Sigmoid colon (tissue), 7 donors: ENCODE measurements around the gene PREX1. TPM values are rescaled to one million over a fixed set of nuclear protein-coding genes. Genes with fewer than 3 reads are reported as not detected.
A peak's percentile ranks its signal among the peaks of the same experiment; 100 is the strongest.

Source experiments
- DNase-seq: peaks from one replicate; pipeline ENCODE4 v3.0.0-alpha.2; 2019
- H3K27ac ChIP-seq, 4 donors: fragments of 200-600 bp; sonication (generic); one replicate each; pipeline ENCODE4 v1.5.1; 2016 to 2019; ENCODE audit warnings: mild to moderate bottlenecking in 1 of 4
- H3K27me3 ChIP-seq, 3 donors: fragments of 200-600 bp; sonication (generic); one replicate each; pipeline ENCODE4 v1.5.1; 2019; ENCODE audit warnings: mild to moderate bottlenecking in 1 of 3
- H3K36me3 ChIP-seq, 4 donors: fragments of 200-600 bp; sonication (generic); one replicate each; pipeline ENCODE4 v1.5.1; 2016 to 2019
- H3K4me1 ChIP-seq, 4 donors: fragments of 200-600 bp; sonication (generic); one replicate each; pipeline ENCODE4 v1.5.1; 2017 to 2019
- H3K4me3 ChIP-seq, 4 donors: fragments of 200-600 bp; sonication (generic); one replicate each; pipeline ENCODE4 v1.5.1; 2017 to 2019; ENCODE audit warnings: mild to moderate bottlenecking in 2 of 4, moderate library complexity in 1 of 4
- H3K9me3 ChIP-seq, 4 donors: fragments of 200-600 bp in 3 of 4; sonication (generic) in 3 of 4; one replicate each; pipeline versions ENCODE4 v1.5.1 to v1.6.1; 2013 to 2019
- EP300 ChIP-seq, 4 donors: sonication (generic); formaldehyde crosslinking; IDR thresholded peaks; one replicate each; pipeline ENCODE4 v1.6.1; 2017; ENCODE audit warnings: antibody characterized with exemption in 4 of 4
- POLR2A ChIP-seq, 2 donors: fragments of 450-650 bp; IDR thresholded peaks; one replicate each; pipeline ENCODE4 v1.6.1; 2016; ENCODE audit warnings: antibody characterized with exemption in 2 of 2, mild to moderate bottlenecking in 2 of 2, moderate library complexity in 2 of 2
- POLR2AphosphoS5 ChIP-seq, 4 donors: sonication (generic); formaldehyde crosslinking; IDR thresholded peaks; one replicate each; pipeline ENCODE4 v1.6.1; 2017; ENCODE audit warnings: antibody characterized with exemption in 4 of 4
- WGBS, 2 donors: extraction: QIAGEN DNeasy Blood & Tissue Kit; methylation state at CpG; one replicate each; pipeline ENCODE4 v1.1.7; 2013; 5-methylcytosine and 5-hydroxymethylcytosine counted together
- intact Hi-C: fragments of 100-400 bp; cut with DNase I; formaldehyde crosslinking; loops from one replicate; pipeline ENCODE4 v1.15.1; 2023
- polyA plus RNA-seq, 3 donors: library from polyadenylated mRNA; stranded (reverse); fragments of 200-250 nt; gene quantifications; one replicate each; pipeline ENCODE4 v1.2.3, GENCODE V29; 2013
- total RNA-seq, 4 donors: library from RNA; depleted of rRNA; stranded (reverse); fragments of >200 nt; gene quantifications; one replicate each; pipeline ENCODE4 v1.1.0, GENCODE V29; 2016
- TF ChIP-seq, protein P1 (sequence below), 4 experiments: fragments of 450-650 bp in 3 of 4; fragments of 200-600 bp in 1 of 4; IDR thresholded peaks; one replicate each; pipeline ENCODE4 v1.5.1; 2016 to 2019; ENCODE audit warnings: antibody characterized with exemption in 4 of 4, mild to moderate bottlenecking in 3 of 4, moderate library complexity in 2 of 4
- donor health status: healthy with polysubstance abuse.
- donor health status: Bipolar disorder and iron deficiency.
- donor health status: healthy.

PREX1 gene
- total and polyA plus RNA-seq, 7 donors = 5.4 to 22.9 (median 15.5) TPM

DNA sequence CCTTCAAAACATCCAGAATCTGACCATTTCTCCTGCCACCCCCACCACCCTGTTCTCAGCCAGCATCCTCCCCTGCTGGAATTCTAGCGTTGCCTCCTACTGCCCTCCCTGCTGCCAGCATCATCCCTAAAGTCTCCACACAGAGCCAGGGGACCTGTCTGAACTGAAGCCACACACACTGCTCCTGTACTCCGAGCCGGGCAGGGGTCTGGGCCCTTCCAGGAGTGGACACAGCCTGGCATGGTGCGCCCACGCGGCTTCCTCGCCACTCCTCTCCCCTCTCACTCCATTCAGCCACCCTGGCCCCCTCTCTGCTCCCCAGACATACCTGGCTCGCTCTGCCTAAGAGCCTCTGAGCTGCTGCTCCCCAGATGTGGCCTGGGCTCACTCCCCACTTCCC, 155.5 kb downstream of the PREX1 start:
- intact Hi-C loops = no loop called here
- no peak for TF ChIP-seq EP300 (IDR thresholded peaks at IDR 0.05)
- no peak for TF ChIP-seq POLR2AphosphoS5 (IDR thresholded peaks at IDR 0.05)
- no peak for TF ChIP-seq POLR2A (IDR thresholded peaks at IDR 0.05)
- TF ChIP-seq, protein P1, sequence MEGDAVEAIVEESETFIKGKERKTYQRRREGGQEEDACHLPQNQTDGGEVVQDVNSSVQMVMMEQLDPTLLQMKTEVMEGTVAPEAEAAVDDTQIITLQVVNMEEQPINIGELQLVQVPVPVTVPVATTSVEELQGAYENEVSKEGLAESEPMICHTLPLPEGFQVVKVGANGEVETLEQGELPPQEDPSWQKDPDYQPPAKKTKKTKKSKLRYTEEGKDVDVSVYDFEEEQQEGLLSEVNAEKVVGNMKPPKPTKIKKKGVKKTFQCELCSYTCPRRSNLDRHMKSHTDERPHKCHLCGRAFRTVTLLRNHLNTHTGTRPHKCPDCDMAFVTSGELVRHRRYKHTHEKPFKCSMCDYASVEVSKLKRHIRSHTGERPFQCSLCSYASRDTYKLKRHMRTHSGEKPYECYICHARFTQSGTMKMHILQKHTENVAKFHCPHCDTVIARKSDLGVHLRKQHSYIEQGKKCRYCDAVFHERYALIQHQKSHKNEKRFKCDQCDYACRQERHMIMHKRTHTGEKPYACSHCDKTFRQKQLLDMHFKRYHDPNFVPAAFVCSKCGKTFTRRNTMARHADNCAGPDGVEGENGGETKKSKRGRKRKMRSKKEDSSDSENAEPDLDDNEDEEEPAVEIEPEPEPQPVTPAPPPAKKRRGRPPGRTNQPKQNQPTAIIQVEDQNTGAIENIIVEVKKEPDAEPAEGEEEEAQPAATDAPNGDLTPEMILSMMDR (IDR thresholded peaks at IDR 0.05) = no peak
- Histone ChIP-seq H3K27ac (no peak overlapping the region), H3K4me1 (no peaks in the 10 kb centered on the region), H3K4me3 (no peak overlapping the region), H3K36me3 (no peaks in the 10 kb centered on the region), H3K9me3 (peaks cover 0 to 3% (median 0%) of the 10 kb centered on the region in 4 donors), H3K27me3 (no peaks in the 10 kb centered on the region)
- DNase-seq = no peak
- WGBS, 2 donors = 93 to 96% methylated on average over 8 of the region's 8 CpGs

DNA sequence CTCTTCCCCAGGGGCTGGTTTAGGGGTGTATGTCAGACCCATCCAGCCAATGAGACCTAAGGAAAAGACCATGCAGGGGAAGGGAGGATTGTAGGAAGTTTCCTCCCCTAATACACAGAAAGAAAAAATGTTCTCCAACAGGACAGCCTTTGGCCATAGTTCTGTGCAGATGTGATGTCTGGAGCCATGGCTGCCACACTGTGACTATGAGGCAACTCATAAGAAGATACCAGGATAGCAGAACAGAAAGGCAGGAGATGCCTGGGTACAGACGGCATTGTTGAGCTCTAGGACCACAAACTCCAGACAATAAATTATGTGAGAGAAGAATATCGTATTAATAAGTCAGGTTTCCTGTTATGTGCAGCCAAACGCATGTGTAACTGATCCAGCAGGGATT, 156.7 kb downstream of the PREX1 start:
- Histone ChIP-seq H3K36me3 (no peaks in the 10 kb centered on the region), H3K9me3 (peaks cover 0 to 3% (median 0%) of the 10 kb centered on the region in 4 donors), H3K27ac (no peak overlapping the region), H3K4me3 (no peak overlapping the region), H3K4me1 (no peaks in the 10 kb centered on the region), H3K27me3 (no peaks in the 10 kb centered on the region)
- WGBS, 2 donors = 97 to 98% methylated on average over 3 of the region's 3 CpGs
- DNase-seq = no peak
- no peak for TF ChIP-seq POLR2AphosphoS5 (IDR thresholded peaks at IDR 0.05)
- TF ChIP-seq POLR2A (IDR thresholded peaks at IDR 0.05) = no peak
- TF ChIP-seq, protein P1 (IDR thresholded peaks at IDR 0.05) = no peak
- no peak for TF ChIP-seq EP300 (IDR thresholded peaks at IDR 0.05)
- intact Hi-C loops = no loop called here

DNA sequence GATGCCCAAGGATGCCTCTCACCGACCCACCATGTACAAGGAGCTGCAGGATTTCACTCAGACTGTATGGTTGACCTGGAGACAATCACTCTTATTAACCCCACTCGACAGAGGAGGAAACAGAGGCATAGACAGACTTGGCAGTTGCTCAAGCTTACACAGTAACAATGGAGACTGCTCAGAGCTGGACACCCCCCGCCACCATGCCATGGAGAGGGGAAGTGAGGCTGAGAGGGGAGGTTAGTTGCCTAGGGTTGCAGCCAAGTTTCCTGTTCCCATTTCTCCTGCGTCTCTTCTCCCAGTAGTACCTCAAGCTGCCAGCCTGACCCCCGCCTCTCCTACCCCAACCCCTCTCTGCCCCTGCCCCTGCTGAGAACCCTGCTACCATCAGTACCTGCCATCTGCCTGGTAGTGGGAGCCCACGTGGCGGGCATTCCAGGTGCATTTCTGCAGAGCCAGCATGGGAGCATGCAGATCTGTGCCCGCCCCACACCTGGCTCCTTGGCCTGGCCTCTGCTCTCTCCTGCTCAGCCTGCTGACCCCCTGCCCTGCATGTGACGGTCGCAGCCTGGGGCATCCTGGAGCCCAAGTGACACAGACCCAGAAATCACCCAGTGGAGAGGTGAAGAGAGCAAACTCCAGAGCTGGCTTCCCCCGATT, 157.7 kb downstream of the PREX1 start:
- no peak overlapping the region for H3K27ac ChIP-seq

DNA sequence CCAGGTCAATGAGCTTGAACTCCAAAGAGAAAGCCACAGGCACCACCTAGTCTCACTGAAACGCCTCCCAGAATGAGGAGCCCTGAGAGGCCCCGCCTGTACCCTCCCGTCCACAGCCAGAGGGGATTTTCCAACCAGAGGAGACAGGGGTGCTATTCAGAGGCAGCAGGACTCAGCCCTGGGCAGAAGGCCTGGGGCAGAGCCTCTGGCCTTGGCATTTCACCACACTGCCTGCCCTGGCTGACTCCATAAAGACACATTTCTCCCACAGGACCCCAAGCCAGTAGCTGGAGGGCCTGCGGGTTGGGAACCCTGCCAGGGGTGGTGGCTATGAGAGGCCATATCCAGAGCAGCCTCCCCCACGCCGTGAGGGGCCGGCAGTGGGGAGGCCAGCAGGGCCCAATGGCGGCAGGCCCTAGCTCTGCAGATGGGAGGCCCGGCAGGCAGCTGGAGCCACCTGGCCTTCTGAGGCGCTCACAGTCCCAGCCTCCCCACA, 159.3 kb downstream of the PREX1 start:
- DNase-seq = no peak
- H3K9me3 ChIP-seq = peaks cover 0 to 3% (median 0%) of the 10 kb centered on the region in 4 donors
- peak in 1 of 4 donors; percentile 6 for TF ChIP-seq POLR2AphosphoS5 (IDR thresholded peaks at IDR 0.05)
- TF ChIP-seq EP300 (IDR thresholded peaks at IDR 0.05) = no peak
- H3K27ac ChIP-seq = peak overlapping the region in 3 of 4 donors; percentile 8 to 37 (median 14)
- no peak overlapping the region for H3K4me3 ChIP-seq
- 67 to 85% methylated on average over 10 of the region's 10 CpGs for WGBS, 2 donors
- H3K27me3 ChIP-seq = no peaks in the 10 kb centered on the region
- intact Hi-C loops = no loop called here
- H3K4me1 ChIP-seq = no peaks in the 10 kb centered on the region
- no peaks in the 10 kb centered on the region for H3K36me3 ChIP-seq

More for the DNA sequence above, 157.7 kb downstream of the PREX1 start:
- H3K4me1 ChIP-seq = no peaks in the 10 kb centered on the region
- DNase-seq = no peak
- H3K9me3 ChIP-seq = peaks cover 0 to 3% (median 0%) of the 10 kb centered on the region in 4 donors
- no peak for TF ChIP-seq POLR2AphosphoS5 (IDR thresholded peaks at IDR 0.05)
- TF ChIP-seq EP300 (IDR thresholded peaks at IDR 0.05) = no peak
- TF ChIP-seq POLR2A (IDR thresholded peaks at IDR 0.05) = no peak
- TF ChIP-seq, protein P1 (IDR thresholded peaks at IDR 0.05) = no peak
- 81 to 87% methylated on average over 11 of the region's 11 CpGs for WGBS, 2 donors
- intact Hi-C loops = no loop called here
- no peaks in the 10 kb centered on the region for H3K27me3 ChIP-seq
- no peak overlapping the region for H3K4me3 ChIP-seq
- no peaks in the 10 kb centered on the region for H3K36me3 ChIP-seq

DNA sequence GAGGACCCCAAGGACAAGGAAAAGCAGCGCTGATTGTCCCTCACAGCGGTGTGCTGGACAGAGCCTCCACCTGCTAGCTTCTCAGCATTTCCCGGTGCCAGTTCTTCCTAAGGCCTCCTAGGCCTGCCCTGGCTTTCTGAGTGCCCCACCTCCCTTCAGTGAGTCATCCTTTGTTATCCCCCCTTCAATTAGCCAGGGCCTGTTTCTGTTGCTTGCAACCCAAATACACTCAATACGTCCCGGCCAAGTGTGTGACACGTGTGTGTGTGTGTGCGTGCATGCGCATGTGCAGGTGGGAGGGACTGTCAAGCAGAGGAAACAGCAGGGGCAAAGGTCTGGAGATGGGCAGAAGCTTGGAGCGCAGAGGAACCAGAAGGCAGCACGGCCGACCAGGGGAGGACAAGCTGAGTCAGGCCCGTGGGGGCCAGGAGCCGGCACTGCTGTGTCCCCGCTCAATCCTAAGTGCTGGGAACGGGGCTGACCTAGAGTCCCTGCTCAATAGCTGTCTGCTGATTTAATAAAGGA, 159.8 kb downstream of the PREX1 start:
- Histone ChIP-seq H3K27ac (peak overlapping the region in 2 of 4 donors; percentile 8 to 37), H3K36me3 (no peaks in the 10 kb centered on the region), H3K9me3 (peaks cover 0 to 3% (median 0%) of the 10 kb centered on the region in 4 donors), H3K27me3 (no peaks in the 10 kb centered on the region), H3K4me3 (no peak overlapping the region), H3K4me1 (no peaks in the 10 kb centered on the region)
- WGBS, 2 donors = 85 to 90% methylated on average over 15 of the region's 15 CpGs
- intact Hi-C loops = no loop called here
- TF ChIP-seq, protein P1 (IDR thresholded peaks at IDR 0.05) = no peak
- no peak for TF ChIP-seq POLR2AphosphoS5 (IDR thresholded peaks at IDR 0.05)
- TF ChIP-seq EP300 (IDR thresholded peaks at IDR 0.05) = no peak
- no peak for TF ChIP-seq POLR2A (IDR thresholded peaks at IDR 0.05)
- no peak for DNase-seq
